Endothelial cell of umbilical vein (primary cell): ENCODE data around the gene CETP. TPM values are rescaled to one million over a fixed set of nuclear protein-coding genes. Genes with fewer than 3 reads are reported as not detected.

Source experiments
- BruUV-seq: library from RNA; stranded (reverse); fragments of 400-500 nt; replicated peaks from 2 replicates; lab custom pipeline; 2021; lab: Mats Ljungman, UMichigan
- CTCF ChIA-PET: fragments of 300-600, 350-600 bp; sonication (Branson Sonifier 250); formaldehyde crosslinking; loops from one replicate; lab custom pipeline; 2021; ENCODE audit warnings: antibody characterized with exemption, inconsistent platforms; lab: Charles Lee
- POLR2A ChIA-PET: fragments of 300-600, 350-600 bp; sonication (Branson Sonifier 250); formaldehyde crosslinking; loops from one replicate; lab custom pipeline; 2021; ENCODE audit warnings: antibody characterized with exemption, inconsistent platforms; lab: Charles Lee
- DNase-seq: peaks from one replicate; pipeline ENCODE4 v3.0.0-alpha.2; 2011; ENCODE audit warnings: low read depth, low spot score
- FAIRE-seq: peaks from 2 replicates; lab custom pipeline; 2011; peaks lifted over from hg19 to GRCh38; lab: Jason Lieb, UNC
- H2AFZ ChIP-seq: 2 replicates; pipeline ENCODE4 v1.6.0; 2012; ENCODE audit warnings: low read depth, low read length, control low read depth, inconsistent platforms
- H3K27ac ChIP-seq: 2 replicates; pipeline ENCODE4 v1.5.1; 2011; ENCODE audit warnings: low read depth, mild to moderate bottlenecking, control low read depth, low read length, moderate library complexity; ENCODE audit not compliant: insufficient read depth
- H3K27me3 ChIP-seq, 2 experiments: 2 replicates each; pipeline versions ENCODE4 v1.6.0 to v1.6.1; 2011; ENCODE audit warnings: low read length in 2 of 2, mixed read lengths in 1 of 2; ENCODE audit not compliant: control insufficient read depth in 2 of 2, insufficient read depth in 2 of 2
- H3K36me3 ChIP-seq, 2 experiments: 2 replicates in 1 of 2; 3 replicates in 1 of 2; pipeline ENCODE4 v1.5.1; 2011; ENCODE audit warnings: low read length in 2 of 2, mild to moderate bottlenecking in 1 of 2, moderate library complexity in 1 of 2; ENCODE audit not compliant: control insufficient read depth in 2 of 2, insufficient read depth in 2 of 2; ENCODE audit errors: extremely low read depth in 1 of 2
- H3K4me1 ChIP-seq: 3 replicates; pipeline ENCODE4 v1.5.1; 2011; ENCODE audit warnings: mild to moderate bottlenecking, low read length; ENCODE audit not compliant: control insufficient read depth, insufficient read depth; ENCODE audit errors: extremely low read depth
- H3K4me2 ChIP-seq: 2 replicates; pipeline ENCODE4 v1.6.1; 2011; ENCODE audit warnings: low read length, control low read depth, mixed read lengths; ENCODE audit not compliant: insufficient read depth
- H3K4me3 ChIP-seq, 3 experiments: fragments of 200-600 bp in 1 of 3; sonication (generic), shearing (Covaris generic) in 1 of 3; replicated peaks in 1 of 3; 2 replicates each; pipeline ENCODE4 v1.5.1; 2011 to 2016; ENCODE audit warnings: control low read depth in 3 of 3, low read length in 3 of 3, mild to moderate bottlenecking in 2 of 3, inconsistent platforms in 1 of 3, low read depth in 1 of 3, moderate library complexity in 1 of 3; ENCODE audit not compliant: insufficient read depth in 1 of 3
- H3K79me2 ChIP-seq: 2 replicates; pipeline ENCODE4 v1.6.0; 2012; ENCODE audit warnings: low read length, inconsistent platforms; ENCODE audit not compliant: control insufficient read depth, insufficient read depth
- H3K9ac ChIP-seq: replicated peaks from 2 replicates; pipeline ENCODE3; 2011; ENCODE audit warnings: low read length, control low read depth; ENCODE audit not compliant: insufficient read depth; ENCODE audit errors: extremely low read depth
- H3K9me1 ChIP-seq: replicated peaks from 3 replicates; pipeline ENCODE4 v1.6.0; 2011; ENCODE audit warnings: mild to moderate bottlenecking, low read length; ENCODE audit not compliant: control insufficient read depth, insufficient read depth; ENCODE audit errors: extremely low read depth
- H3K9me3 ChIP-seq: replicated peaks from 2 replicates; pipeline ENCODE4 v1.5.1; 2012; ENCODE audit warnings: low read length, inconsistent platforms; ENCODE audit not compliant: control insufficient read depth, insufficient read depth
- H4K20me1 ChIP-seq: replicated peaks from 2 replicates; pipeline ENCODE3; 2011; ENCODE audit warnings: mild to moderate bottlenecking, low read length; ENCODE audit not compliant: control insufficient read depth, insufficient read depth; ENCODE audit errors: extremely low read depth
- CTCF ChIP-seq, 2 donors: IDR thresholded peaks; 1 replicate in 1 of 2; 2 replicates in 1 of 2; pipeline ENCODE4 v1.5.1; 2011; ENCODE audit warnings: low read length in 2 of 2, mild to moderate bottlenecking in 2 of 2, moderate library complexity in 2 of 2, control low read depth in 1 of 2, inconsistent platforms in 1 of 2, low read depth in 1 of 2; ENCODE audit not compliant: insufficient read depth in 1 of 2; ENCODE audit errors: extremely low read depth in 1 of 2
- EZH2 ChIP-seq: IDR thresholded peaks from 2 replicates; pipeline ENCODE4 v1.6.1; 2012; ENCODE audit warnings: borderline replicate concordance, low read depth, mild to moderate bottlenecking, moderate library complexity, low read length, inconsistent platforms; ENCODE audit not compliant: severe bottlenecking
- FOS ChIP-seq: IDR thresholded peaks from 2 replicates; pipeline ENCODE4 v1.6.1; 2011; ENCODE audit warnings: mild to moderate bottlenecking, low read length, moderate library complexity, borderline replicate concordance; ENCODE audit not compliant: insufficient read depth
- GATA2 ChIP-seq: IDR thresholded peaks from 2 replicates; pipeline ENCODE4 v1.7.0; 2011; ENCODE audit warnings: low read depth, mild to moderate bottlenecking, moderate library complexity, mixed read lengths, low read length; ENCODE audit not compliant: insufficient read length, insufficient read depth
- JUN ChIP-seq: IDR thresholded peaks from 2 replicates; pipeline ENCODE4 v1.6.1; 2011; ENCODE audit warnings: borderline replicate concordance, low read depth; ENCODE audit not compliant: insufficient read length, insufficient read depth
- MAX ChIP-seq: IDR thresholded peaks from 2 replicates; pipeline ENCODE4 v1.6.1; 2011; ENCODE audit not compliant: insufficient read depth, insufficient read length
- MYC ChIP-seq: IDR thresholded peaks from one replicate; pipeline ENCODE4 v1.6.1; 2011; ENCODE audit warnings: mild to moderate bottlenecking, low read depth, low read length
- POLR2A ChIP-seq: IDR thresholded peaks from 2 replicates; pipeline ENCODE4 v1.6.1; 2012; ENCODE audit warnings: low read depth, mild to moderate bottlenecking, control low read depth, low read length
- POLR2AphosphoS5 ChIP-seq: IDR thresholded peaks from 2 replicates; pipeline ENCODE4 v1.6.1; 2012; ENCODE audit warnings: low read depth, mild to moderate bottlenecking, control low read depth, low read length, moderate library complexity; ENCODE audit not compliant: insufficient read depth
- dilution Hi-C: fragments of 300-500 bp; cut with MboI; formaldehyde crosslinking; loops from one replicate; pipeline ENCODE4 v1.15.0; 2019; ENCODE audit warnings: low sequenced_read_pairs; ENCODE audit not compliant: extremely low pct_ligation_motif_present
- intact Hi-C: fragments of 100-400 bp; cut with micrococcal nuclease; formaldehyde crosslinking; loops from one replicate; pipeline ENCODE4 v1.10.0; 2022
- polyA plus RNA-seq, 4 experiments: library from polyadenylated mRNA; depleted of rRNA in 3 of 4; stranded (reverse) in 3 of 4; unstranded in 1 of 4; fragments of >200 nt; gene quantifications; 2 replicates each; pipeline versions ENCODE4 v1.2.1 to v1.2.3, GENCODE V29; 2011 to 2012; ENCODE audit warnings: missing spikeins in 1 of 4
- total RNA-seq: library from RNA; stranded (reverse); gene quantifications from 2 replicates; pipeline ENCODE4 v1.2.3, GENCODE V29; 2021

The CETP gene
- total and polyA plus RNA-seq, 2 donors (not counting 3 experiments of a cell fraction or from before 2014, with no cell fraction given) = 2.2 to 2.8 TPM

- dilution Hi-C loops (no loop called here), intact Hi-C loops (loop anchor here (1.0 kb wide), 1 partner anchor 17 kb away; the partner anchor contains the start of gene HERPUD1)
- Histone ChIP-seq H3K4me3 (no peak overlapping the region), H3K79me2 (no peaks in the 10 kb centered on the region), H3K36me3 (no peaks in the 10 kb centered on the region), H3K9me3 (no peaks in the 10 kb centered on the region), H4K20me1 (no peaks in the 10 kb centered on the region), H3K9ac (peak overlapping the region; percentile 1), H3K27me3 (peaks cover 5 to 12% of the 10 kb centered on the region in 2 experiments), H2AFZ (peak overlapping the region; percentile 75), H3K27ac (peak overlapping the region; percentile 23), H3K9me1 (no peaks in the 10 kb centered on the region), H3K4me2 (peak overlapping the region; percentile 73), H3K4me1 (peaks cover 17% of the 10 kb centered on the region)
- CTCF ChIA-PET = interaction anchor here (1.0 kb wide), 1 partner anchor 23 kb away, joined by 3 read pairs; no protein-coding TSS in a partner anchor
- POLR2A ChIA-PET = interaction anchor here (0.6 to 1.4 kb wide), 2 partner anchors 16 to 498 kb away, joined by 3 to 4 read pairs; partner anchors contain the start of gene HERPUD1
- TF ChIP-seq JUN (no peak), POLR2AphosphoS5 (peak; percentile 26)
- BruUV-seq = no TSS peak
- FAIRE-seq (peak; percentile 90), DNase-seq (peak; percentile 91)
These were observed 46.2 kb upstream of the CETP start for GRCh38 chr16:56915336-56916119.

GRCh38 chr16:56916571-56917403 is 45.0 kb upstream of the CETP start:
- no peak overlapping the region for H2AFZ ChIP-seq
- H3K36me3 ChIP-seq = no peaks in the 10 kb centered on the region
- dilution Hi-C loops = no loop called here
- H3K9me3 ChIP-seq = no peaks in the 10 kb centered on the region
- no peak overlapping the region for H3K27ac ChIP-seq
- H3K27me3 ChIP-seq = peaks cover 5 to 12% of the 10 kb centered on the region in 2 experiments
- H3K9me1 ChIP-seq = no peaks in the 10 kb centered on the region
- CTCF ChIA-PET = interaction anchor here (1.3 to 2.0 kb wide), 2 partner anchors 11 to 124 kb away, joined by 3 to 7 read pairs; no protein-coding TSS in a partner anchor
- intact Hi-C loops = no loop called here
- no peak overlapping the region for H3K4me2 ChIP-seq
- BruUV-seq = no TSS peak
- H3K4me3 ChIP-seq = no peak overlapping the region
- FAIRE-seq (no peak), DNase-seq (no peak)
- no peak overlapping the region for H3K9ac ChIP-seq
- no peaks in the 10 kb centered on the region for H3K79me2 ChIP-seq
- POLR2A ChIA-PET = no interaction called here
- peaks cover 17% of the 10 kb centered on the region for H3K4me1 ChIP-seq
- no peaks in the 10 kb centered on the region for H4K20me1 ChIP-seq
- TF ChIP-seq POLR2AphosphoS5 (no peak), JUN (no peak), GATA2 (no peak), CTCF (IDR thresholded peaks at IDR 0.05; ENCODE audit: extremely low read depth in 1 of 2, insufficient read depth in 1 of 2, low read depth in 1 of 2, low read length in 2 of 2) (no peak), MYC (no peak), FOS (no peak), POLR2A (no peak), MAX (no peak), EZH2 (no peak)
